ENCODE data around the gene CROCC2.

The CROCC2 gene

GRCh38 chr2:240921311-240921994 is 15.3 kb downstream of the CROCC2 start:
- DNase-seq (ENCODE audit: low read depth, low spot score), result no peak

GRCh38 chr2:240921995-240922244 is 15.8 kb downstream of the CROCC2 start:
- no peak for DNase-seq (ENCODE audit: low read depth, low spot score)

GRCh38 chr2:240922245-240922981 is 16.3 kb downstream of the CROCC2 start:
- DNase-seq (ENCODE audit: low read depth, low spot score), result no peak

GRCh38 chr2:240922982-240923537 is 16.9 kb downstream of the CROCC2 start:
- no peak for DNase-seq (ENCODE audit: low read depth, low spot score)

GRCh38 chr2:240925191-240925567 is 19.0 kb downstream of the CROCC2 start:
- DNase-seq (ENCODE audit: low read depth, low spot score), result no peak

- no peak for DNase-seq (ENCODE audit: low read depth, low spot score)
Measured at GRCh38 chr2:240925568-240926515, 19.7 kb downstream of the CROCC2 start.

GRCh38 chr2:240926516-240927389 is 20.6 kb downstream of the CROCC2 start:
- no peak for DNase-seq (ENCODE audit: low read depth, low spot score)

GRCh38 chr2:240927390-240927781 is 21.2 kb downstream of the CROCC2 start:
- DNase-seq (ENCODE audit: low read depth, low spot score), result no peak

GRCh38 chr2:240928476-240929363 is 22.6 kb downstream of the CROCC2 start:
- DNase-seq (ENCODE audit: low read depth, low spot score), result no peak

GRCh38 chr2:240929364-240930095 is 23.4 kb downstream of the CROCC2 start:
- DNase-seq (ENCODE audit: low read depth, low spot score), result no peak

GRCh38 chr2:240930096-240930630 is 24.0 kb downstream of the CROCC2 start:
- no peak for DNase-seq (ENCODE audit: low read depth, low spot score)

- no peak for DNase-seq (ENCODE audit: low read depth, low spot score)
Measured at GRCh38 chr2:240930631-240931318, 24.6 kb downstream of the CROCC2 start.

- DNase-seq (ENCODE audit: low read depth, low spot score), result no peak
Measured at GRCh38 chr2:240931319-240931949, 25.3 kb downstream of the CROCC2 start.

- DNase-seq (ENCODE audit: low read depth, low spot score), result no peak
Measured at GRCh38 chr2:240932001-240932723, 26.0 kb downstream of the CROCC2 start.

GRCh38 chr2:240932724-240933047 is 26.6 kb downstream of the CROCC2 start:
- no peak for DNase-seq (ENCODE audit: low read depth, low spot score)

- DNase-seq (ENCODE audit: low read depth, low spot score), result no peak
Measured at GRCh38 chr2:240933048-240933965, 27.2 kb downstream of the CROCC2 start.
